Cortex of kidney (tissue), 1 donor: ENCODE measurements around the gene RARRES2.

Experiments used
- DNase-seq: peaks from one replicate; lab custom pipeline; 2025; lab: John Stamatoyannopoulos, UW

RARRES2 gene

DNA sequence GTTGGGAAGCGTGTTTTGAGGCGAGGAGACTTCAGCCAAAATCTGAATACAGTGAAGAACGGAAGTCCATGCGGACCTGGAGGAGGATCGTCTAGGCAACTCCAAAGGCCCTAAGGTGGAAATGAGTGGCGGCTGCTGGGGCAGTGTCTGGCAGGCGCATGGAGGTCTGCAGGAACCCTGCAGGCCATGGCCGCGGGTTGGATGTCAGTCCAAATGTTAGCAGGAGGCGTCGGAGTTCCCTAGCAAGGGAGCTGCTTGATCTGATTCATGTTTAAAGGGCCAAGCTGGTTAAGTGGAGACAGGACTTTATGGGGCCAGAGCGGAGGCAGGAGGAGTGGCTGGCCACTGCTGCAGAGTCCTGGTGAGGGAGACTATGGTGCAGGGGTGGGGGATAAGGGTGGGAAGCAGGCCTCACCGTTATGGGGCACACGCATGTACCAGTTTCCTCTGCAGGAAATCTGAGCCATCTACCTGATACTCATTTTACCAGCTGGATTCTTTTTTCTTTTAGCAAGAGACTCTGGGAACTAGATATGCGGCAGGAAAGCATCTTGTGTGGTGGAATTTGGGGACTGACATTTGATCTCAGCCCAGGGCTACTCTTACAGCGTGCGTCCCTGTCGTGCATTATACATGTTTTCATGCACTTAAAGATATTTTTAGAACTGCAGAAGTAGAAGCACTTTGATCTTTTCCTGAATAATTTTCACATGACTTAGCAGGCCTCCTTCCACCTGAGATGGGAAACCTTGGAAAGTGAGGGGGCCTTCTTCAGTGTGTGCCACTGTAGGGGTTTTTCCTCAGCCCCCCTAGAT is 20.6 kb upstream of the RARRES2 start:
- DNase-seq, result no peak

DNA sequence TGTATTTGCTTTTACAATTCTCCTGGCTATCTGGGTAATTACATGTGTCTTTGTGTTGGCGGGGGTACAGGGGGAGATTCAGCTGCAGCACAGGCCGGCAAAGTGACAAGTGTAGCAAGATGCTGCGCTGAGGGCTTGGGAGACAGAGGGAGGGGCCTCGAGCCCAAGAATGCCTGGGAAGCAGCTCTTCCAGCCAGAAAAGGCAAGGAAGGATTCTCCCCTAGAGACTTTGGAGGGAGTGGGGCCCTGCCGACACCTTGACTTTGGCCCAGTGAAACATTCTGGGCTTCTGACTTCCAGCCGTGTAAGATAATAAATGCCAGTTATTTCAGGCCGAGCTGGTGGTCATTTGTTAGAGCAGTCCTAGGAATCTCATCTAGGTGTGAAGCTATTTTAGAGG is 20.0 kb upstream of the RARRES2 start:
- no peak for DNase-seq

DNA sequence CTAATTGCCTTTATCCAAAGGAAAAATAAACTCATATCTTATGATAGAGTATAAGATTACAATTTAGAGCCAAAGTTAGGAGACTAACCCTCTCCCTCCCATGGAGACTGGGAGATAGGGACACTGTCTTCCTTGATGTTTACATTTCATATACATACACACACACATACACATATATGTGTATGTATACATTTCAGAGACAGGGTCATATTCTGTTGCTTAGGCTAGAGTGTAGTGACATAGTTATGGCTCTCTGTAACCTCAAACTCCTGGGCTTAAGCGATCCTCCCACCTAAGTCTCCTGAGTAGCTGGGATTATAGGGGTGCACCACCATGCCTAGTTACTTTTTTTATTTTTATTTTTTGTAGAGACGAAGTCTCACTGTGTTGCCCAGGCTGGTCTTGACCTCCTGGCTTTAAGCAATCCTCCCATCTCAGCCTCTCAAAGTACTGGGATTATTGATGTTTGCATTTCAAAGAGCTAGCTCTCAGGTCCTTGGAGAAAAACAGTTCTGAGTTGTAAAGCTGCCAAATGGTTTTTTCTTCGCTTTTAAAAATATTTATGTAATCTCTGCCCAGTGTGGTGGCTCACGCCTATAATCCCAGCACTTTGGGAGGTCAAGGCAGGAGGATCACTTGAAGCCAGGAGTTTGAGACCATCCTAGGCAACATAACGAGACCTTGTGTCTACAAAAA is 19.1 kb upstream of the RARRES2 start:
- no peak for DNase-seq

DNA sequence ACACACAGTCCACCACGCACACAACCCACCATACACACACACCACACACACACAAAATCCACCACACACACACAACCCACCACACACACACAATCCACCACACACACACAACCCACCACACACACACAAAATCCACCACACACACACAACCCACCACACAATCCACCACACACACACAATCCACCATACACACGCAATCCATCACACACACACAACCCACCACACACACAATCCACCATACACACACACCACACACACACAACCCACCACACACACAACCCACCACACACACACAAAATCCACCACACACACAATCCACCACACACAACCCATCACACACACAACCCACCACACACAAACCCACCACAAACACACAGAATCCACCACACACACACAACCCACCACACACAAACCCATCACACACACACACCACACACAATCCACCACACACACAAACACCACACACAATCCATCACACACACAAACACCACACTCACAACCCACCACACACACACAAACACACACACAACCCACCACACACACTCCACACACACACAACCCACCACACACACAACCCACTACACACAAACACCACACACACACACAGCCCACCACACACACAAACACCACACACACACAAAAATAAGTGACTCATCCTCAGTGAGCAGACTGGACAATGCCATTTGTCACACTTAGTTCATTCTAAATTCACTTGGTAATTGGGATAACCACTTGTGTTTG is 18.4 kb upstream of the RARRES2 start:
- DNase-seq, result no peak

DNA sequence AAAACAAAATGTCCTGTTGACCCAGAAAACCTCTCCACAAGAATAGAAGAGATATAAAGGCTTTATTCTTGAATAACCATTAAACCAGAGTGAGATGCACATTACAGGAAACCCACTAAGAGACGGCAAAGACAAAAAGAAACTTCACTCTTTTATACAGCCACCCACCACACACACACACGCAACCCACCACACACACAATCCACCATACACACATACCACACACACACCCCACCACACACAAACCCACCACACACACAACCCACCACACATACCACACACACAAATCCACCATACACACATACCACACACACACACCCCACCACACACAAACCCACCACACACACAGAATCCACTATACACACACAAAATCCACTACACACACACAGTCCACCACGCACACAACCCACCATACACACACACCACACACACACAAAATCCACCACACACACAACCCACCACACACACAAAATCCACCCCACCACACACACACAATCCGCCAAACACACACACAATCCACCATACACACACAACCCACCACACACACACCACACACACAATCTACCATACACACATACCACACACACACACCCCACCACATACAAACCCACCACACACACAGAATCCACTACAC is 17.7 kb upstream of the RARRES2 start:
- no peak for DNase-seq

DNA sequence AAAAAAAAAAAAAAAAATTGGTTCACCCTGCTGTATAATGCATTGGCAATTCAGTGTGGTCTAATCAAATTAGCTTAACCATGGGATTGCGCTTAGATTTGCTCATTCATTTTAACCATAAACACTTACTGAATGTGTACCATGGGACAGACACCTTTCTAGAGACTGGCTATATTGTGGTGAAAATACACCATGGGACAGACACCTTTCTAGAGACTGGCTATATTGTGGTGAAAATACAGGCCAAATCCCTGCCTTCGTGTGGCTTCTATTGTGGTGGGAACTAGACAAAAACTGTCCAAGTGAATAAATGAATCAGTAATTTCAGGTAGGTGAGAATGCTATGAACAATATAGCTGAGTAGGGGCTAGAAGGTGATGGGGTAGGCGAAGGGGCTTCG is 17.0 kb upstream of the RARRES2 start:
- no peak for DNase-seq

DNA sequence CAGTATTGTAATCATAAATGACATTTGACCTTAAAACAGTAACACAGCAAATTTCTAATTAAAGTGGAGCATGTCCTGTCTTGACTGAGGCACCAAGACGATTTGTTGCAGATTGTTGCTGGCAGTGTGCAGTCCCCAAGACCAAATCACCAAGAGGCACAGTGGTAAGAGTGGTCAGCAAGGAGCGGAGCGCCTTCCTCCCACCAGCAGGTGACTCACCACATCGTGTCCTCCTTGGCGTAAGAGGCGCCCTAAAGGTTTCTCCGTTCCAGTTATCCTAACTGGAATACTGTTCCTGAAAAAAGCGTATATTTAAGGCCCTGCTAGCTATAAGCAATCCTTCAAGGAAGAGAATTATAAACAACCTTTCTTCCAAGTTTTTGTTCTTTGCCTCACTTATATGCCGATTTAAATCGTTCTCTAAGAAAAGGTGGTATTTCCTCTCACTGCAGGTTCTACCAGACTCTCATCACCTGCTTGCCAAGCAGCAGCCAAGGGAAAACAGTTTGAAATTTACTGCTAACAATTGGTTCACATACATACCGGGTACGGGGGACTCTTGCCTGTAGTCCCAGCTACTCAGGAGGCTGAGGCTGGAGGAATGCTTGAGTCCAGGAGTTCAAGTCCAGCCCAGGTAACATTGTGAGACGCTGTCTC is 16.5 kb upstream of the RARRES2 start:
- no peak for DNase-seq

DNA sequence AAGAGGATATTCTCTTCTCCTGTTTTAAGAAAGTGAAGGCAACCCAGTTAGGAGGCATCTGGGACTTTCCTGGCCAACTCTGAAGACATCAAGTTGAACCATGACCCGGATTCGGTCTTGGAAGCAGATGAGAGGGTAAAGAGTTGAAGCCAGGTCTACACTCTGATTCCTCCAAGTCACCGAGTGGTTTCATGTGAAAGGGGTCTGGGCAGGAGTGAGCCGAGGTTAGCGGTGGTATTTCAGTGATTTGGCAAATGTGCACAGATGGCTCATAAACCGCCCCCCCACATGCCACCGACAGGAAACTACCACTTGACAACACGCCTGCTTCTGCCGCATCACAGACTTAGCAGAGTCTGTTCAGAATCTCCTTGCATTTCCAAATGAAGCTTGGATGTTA is 15.8 kb upstream of the RARRES2 start:
- no peak for DNase-seq

DNA sequence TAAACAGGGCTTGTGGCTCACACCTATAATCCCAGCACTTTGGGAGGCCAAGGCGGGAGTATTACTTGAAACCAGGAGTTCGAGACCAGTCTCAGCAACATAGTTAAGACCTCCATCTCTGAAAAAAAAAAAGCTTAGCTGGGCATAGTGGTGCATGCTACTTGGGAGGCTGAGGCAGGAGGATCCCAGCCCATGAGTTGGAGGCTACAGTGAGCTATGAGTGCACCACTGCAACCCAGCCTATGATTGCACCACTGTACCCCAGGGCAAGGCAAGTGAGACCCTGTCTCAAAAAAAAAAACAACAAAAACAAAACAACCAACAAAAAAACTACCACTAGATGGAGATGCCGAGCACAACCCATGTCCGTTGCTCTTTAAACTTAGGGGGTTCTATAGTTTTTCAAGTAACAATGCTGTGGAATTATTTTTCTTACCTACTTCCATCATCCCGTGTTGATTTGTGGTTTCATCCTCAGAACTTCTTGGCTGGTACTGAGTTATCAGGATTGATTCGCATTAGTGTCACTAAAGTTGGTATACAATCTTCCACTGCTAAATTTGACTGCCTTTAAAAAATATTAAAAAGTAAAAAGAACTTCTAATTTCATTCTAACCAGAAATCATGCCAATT is 15.0 kb upstream of the RARRES2 start:
- no peak for DNase-seq

DNA sequence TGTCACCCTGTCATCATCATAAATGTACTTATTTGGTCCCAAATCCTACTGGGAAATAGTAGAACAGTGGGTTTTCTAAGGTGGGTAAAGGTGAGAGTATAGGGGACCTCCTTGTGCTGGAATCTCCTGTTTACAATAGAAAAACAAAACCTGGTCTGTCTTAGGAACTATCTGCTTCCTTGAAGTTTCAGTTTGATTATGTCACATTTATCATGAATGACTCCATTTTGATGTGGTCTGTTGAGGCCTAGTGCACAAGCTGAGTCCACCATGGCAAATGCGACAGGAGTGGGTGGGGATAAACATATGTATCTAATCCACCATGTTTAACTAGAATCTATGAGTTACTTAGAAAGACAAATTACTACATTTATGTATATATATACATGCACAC is 14.2 kb upstream of the RARRES2 start:
- DNase-seq, result no peak

DNA sequence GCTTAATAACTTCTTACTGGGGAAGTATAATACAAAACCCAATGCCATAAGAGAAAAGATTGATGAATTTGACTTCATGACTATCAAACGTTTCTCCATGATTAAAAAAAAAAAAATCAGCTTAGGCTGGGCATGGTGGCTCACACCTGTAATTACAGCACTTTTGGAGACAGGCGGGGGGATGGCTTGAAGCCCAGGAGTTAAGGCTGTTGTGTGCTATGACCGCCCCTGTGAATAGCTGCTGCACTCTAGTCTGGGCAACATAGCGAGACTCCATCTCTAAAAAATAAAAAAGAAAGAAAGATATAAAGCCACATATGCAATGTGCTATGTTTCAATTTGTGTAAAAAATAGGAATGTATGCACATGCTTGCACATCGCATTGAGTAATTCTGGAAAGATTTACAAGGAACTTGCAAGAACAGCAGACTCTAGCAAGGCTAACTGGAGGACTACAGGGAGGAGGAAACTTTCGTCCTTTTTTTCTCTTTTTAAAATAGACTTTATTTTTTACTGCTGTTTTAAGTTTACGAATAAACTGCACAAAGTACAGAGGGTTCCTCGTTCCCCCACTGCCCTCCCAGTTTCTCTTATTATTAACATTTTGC is 10.3 kb upstream of the RARRES2 start:
- DNase-seq, result no peak

DNA sequence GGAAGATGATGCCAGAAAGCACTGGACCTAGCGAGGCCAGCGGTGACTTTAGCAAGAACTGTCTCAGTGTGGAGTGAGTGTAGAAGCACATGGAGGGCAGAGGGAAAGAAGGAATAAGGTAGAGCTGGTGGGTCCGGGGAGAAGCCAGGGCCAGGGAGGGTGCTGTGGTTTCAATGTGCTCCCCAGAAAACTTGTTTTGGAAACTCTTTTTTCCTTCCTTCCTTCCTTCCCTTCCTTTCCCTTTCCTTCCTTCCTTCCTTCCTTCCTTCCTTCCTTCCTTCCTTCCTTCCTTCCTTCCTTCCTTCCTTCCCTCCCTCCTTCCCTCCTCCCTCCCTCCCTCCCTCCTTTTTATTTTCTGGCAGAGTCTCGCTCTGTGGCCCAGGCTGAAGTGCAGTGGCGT is 5.5 kb upstream of the RARRES2 start:
- no peak for DNase-seq

DNA sequence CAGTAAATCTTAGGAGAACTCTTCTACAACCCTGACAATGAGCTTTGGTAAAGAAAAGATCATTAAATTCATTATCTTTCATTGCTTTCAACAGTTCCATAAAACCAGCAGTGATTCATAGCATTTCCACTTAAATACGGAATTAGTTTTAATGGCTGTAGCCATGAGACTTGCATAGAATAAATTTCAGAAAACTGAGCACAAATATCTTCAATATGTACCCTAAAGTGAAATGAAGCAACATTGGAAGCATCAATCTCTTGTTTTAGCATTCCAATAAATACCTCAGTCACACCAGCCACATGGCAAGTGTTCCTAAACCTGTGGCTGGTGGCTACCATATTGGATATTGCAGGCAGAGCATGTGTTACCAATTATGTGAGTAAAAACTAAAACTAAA is 3.6 kb upstream of the RARRES2 start:
- no peak for DNase-seq

DNA sequence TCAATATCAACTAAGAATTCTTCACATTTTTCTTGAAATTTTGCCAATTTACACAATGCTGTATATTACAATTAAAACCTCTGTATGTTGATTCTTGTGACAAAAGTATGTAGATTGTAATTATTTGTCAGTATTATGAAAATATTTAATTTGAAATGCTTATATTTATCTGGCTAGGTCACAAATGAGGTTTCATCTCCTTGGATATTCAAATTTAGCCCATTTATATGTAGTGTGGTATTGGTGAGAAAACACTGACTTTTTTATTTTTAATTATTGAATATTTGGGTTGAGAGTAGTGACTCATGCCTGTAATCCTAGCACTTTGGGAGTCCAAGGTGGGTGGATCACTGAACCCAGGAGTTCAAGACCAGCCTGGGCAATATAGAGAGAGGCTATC is 2.9 kb upstream of the RARRES2 start:
- no peak for DNase-seq

DNA sequence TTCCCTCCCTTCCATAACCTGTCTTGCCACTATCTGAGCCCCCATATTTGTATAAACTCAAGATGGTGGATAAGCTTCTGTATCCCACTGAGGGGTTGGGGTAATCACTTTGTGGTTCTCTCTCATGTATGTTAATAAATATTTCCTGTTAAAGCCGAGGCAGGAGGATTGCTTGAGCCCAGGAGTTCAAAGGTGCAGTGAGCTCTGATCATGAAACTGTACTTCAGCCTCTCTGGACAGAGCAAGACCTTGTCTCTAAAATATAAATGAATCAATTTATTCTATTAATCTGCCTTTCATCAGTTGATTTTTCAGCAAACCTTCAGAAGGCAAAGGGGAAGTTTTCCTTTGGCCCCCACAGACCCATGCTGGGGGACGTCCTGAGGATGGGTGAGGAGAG is 1.8 kb upstream of the RARRES2 start:
- no peak for DNase-seq

DNA sequence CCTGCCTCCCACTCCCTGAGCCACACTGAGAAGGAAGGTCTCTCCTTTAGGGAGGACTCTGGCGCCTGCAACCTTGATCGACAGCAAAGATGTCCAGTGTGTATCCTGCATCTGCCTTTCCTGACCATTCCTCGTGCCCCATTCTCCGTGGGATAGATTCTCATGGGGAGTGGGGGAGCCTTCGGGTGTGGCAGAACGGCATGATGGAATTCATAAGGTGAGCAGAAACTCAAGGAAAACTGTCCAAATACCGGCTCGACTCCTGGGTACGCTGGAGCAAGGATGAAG is 636 bp upstream of the RARRES2 start:
- DNase-seq, result no peak

DNA sequence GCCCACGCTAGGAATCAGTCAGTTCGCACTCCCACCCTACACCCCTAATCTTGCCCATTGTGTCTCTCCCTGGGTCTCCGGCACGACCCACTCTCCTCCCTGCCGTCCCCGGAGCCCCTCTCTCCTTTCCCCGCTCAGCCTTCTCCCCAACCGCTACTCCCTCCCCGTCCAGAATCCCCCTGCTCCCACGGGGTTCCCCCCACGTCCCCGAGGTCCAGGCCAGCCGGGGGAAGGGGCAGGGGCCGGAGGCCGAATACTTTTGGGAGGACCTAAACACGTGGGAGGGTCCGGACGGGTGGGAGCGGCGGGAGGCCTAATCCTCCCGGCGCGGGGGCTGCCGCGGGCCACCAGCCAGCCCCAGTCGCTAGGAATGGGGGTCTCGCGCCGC is 560 bp downstream of the RARRES2 start:
- DNase-seq, result no peak

DNA sequence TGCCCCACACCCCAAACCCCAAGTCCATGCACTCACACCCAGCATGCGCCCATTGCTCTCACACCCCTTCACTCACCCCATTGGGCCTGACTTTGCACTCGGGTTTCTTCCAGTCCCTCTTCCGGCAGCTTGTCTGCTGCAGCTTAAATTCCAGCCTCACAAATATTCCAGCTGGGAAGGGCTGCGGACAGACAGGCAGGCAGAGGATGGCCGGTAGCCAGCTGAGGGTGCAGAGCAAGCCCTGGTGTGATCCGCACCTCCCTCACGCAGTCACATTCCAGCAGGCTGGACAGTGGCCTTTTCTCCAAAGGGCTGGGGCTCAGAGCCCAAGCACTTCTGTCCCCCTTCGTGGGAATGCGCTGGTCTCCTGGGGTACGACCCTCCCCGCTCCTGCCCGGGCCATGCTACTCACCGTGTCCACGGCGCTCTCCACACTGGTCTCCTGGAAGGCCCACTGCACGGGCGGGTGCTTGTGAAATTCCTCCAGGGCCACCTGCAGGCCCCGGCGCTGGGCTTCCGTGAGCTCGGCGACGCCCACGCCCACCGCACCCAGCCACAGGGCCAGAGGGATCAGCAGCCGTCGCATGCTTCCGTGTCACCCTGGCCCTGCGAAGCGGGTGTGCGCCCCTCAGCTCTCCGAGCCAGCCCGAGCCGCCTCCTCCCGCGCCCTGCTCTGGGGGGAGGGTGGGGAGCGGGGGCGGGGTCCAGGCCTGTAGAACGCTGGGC is 1.2 kb downstream of the RARRES2 start:
- DNase-seq, result no peak

DNA sequence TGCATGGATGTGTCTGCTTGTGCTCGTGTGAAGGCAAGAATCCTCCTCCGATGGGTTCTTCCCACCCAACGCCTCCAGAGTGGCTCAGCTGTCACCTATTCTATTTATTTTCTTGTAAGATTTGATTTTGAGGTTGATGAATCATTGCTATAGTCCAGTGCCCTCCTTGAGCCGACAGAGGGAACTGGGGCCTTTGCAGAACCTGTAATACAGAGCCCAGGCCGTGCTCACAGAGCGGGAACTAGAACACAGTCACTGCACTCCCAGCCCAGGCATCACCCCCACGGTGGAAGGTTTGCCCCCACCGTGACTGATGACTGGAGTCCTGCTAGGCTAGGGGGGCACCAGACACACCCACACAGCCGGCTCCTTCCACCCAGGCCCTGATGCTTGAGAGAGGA is 2.0 kb downstream of the RARRES2 start:
- DNase-seq, result no peak

DNA sequence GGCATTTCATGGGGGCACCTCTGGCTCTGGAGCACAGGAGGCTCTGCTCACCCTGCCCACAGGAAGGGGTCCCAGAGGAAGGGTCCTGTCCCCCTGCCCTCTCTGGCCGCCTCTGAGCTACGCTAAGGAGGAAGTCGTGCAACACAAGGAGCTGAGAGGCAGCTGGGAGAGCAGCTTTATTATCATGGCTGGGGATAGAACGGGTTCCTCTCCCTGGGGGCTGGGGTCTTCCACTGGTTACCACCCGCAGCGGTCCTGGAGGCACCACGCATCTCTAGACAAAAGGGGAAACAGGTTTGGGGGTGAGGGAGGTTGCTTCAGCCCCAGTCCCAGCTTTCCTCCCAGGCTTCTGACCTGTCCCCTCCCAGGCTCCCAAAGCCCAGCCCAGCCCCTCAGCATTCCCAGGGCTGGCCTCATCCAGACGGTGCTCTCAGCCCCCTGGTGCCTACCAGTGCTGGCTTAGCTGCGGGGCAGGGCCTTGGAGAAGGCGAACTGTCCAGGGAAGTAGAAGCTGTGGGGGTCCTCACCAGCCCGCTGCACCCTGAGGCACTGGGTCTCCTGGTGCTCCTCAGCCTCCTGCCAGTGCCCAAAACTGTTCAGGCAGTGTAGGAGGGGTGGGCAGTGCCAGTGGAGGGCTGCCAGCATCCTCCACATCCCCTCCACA is 3.1 kb downstream of the RARRES2 start:
- DNase-seq, result no peak
